GM20000 (cell line): ENCODE results near the gene STARD9.

Experiments used
- DNase-seq: peaks from one replicate; pipeline ENCODE4 v3.0.0; 2012; ENCODE audit warnings: low spot score
- CTCF ChIP-seq: IDR thresholded peaks from 2 replicates; pipeline ENCODE4 v1.5.1; 2012; ENCODE audit warnings: mild to moderate bottlenecking, control low read depth; ENCODE audit errors: extremely low read depth, missing control alignments

Gene STARD9

GRCh38 chr15:42724276-42724675 lies 148.9 kb downstream of the STARD9 start:
- TF ChIP-seq CTCF, result no peak
- no peak for DNase-seq

- DNase-seq, result no peak
- no peak for TF ChIP-seq CTCF
Observed at GRCh38 chr15:42725331-42725903, 150.0 kb downstream of the STARD9 start.

GRCh38 chr15:42726114-42726513 lies 150.7 kb downstream of the STARD9 start:
- no peak for TF ChIP-seq CTCF
- no peak for DNase-seq

GRCh38 chr15:42727750-42728381 lies 152.5 kb downstream of the STARD9 start:
- no peak for TF ChIP-seq CTCF
- DNase-seq, result no peak

- no peak for DNase-seq
- no peak for TF ChIP-seq CTCF
Observed at GRCh38 chr15:42728560-42728959, 153.2 kb downstream of the STARD9 start.

- no peak for DNase-seq
- no peak for TF ChIP-seq CTCF
Observed at GRCh38 chr15:42728972-42729371, 153.6 kb downstream of the STARD9 start.

- TF ChIP-seq CTCF, result no peak
- DNase-seq, result no peak
Observed at GRCh38 chr15:42729409-42729808, 154.0 kb downstream of the STARD9 start.
